ENCODE measurements around the gene GALNT11.
A peak's percentile ranks its signal among the peaks of the same experiment; 100 is the strongest.

The GALNT11 gene

GRCh38 chr7:152128741-152129461, 103.4 kb downstream of the GALNT11 start:
- H3K14ac ChIP-seq (ENCODE audit: low read length in 2 of 2) = no peak overlapping the region
- no peak overlapping the region for H4K8ac ChIP-seq (ENCODE audit: low read length)
- H2BK15ac ChIP-seq (ENCODE audit: low read depth, poor library complexity, severe bottlenecking) = no peak overlapping the region
- H3K27me3 ChIP-seq (ENCODE audit: control insufficient read depth in 1 of 2, insufficient read depth in 1 of 2, low read length in 2 of 2) = no peaks in the 10 kb centered on the region
- no peak overlapping the region for H2BK120ac ChIP-seq (ENCODE audit: low read depth, low read length)
- H2BK5ac ChIP-seq (ENCODE audit: low read depth, low read length, poor library complexity, severe bottlenecking) = no peak overlapping the region
- no peak overlapping the region for H2AFZ ChIP-seq (ENCODE audit: low read depth, low read length)
- H2AK5ac ChIP-seq (ENCODE audit: low read length, severe bottlenecking) = no peak overlapping the region
- peaks cover 63 to 97% of the 10 kb centered on the region in 2 experiments for H3K36me3 ChIP-seq (ENCODE audit: control insufficient read depth in 1 of 2, insufficient read depth in 2 of 2, low read depth in 1 of 2, low read length in 2 of 2)
- peaks cover 27% of the 10 kb centered on the region for H3K79me1 ChIP-seq (replicated peaks; ENCODE audit: low read length, poor library complexity, severe bottlenecking)
- DNase-seq = no peak
- no peak overlapping the region for H3K4me2 ChIP-seq (ENCODE audit: low read length, poor library complexity, severe bottlenecking)
- no peak overlapping the region for H4K91ac ChIP-seq (ENCODE audit: low read length)
- no peak overlapping the region for H3K27ac ChIP-seq (ENCODE audit: low read length, poor library complexity, severe bottlenecking)
- no peak overlapping the region for H3K23ac ChIP-seq (ENCODE audit: low read length in 2 of 2)
- no peak overlapping the region for H2BK12ac ChIP-seq (ENCODE audit: low read length in 2 of 2)
- no peak overlapping the region for H3K9ac ChIP-seq (ENCODE audit: low read length)
- no peak overlapping the region for H3K4ac ChIP-seq (ENCODE audit: low read depth in 1 of 2, low read length in 2 of 2)
- peaks cover 2% of the 10 kb centered on the region for H3K4me1 ChIP-seq (ENCODE audit: control insufficient read depth, insufficient read depth, low read depth, low read length)
- no peak overlapping the region for H3K18ac ChIP-seq (ENCODE audit: low read depth in 1 of 2, low read length in 2 of 2)
- WGBS = 98% methylated on average over 55 of the region's 60 CpGs
- H3K4me3 ChIP-seq (ENCODE audit: insufficient read depth in 1 of 2, low read depth in 1 of 2, low read length in 2 of 2) = no peak overlapping the region
- H3K9me3 ChIP-seq (ENCODE audit: control insufficient read depth, low read length) = peaks cover 18% of the 10 kb centered on the region

DNA sequence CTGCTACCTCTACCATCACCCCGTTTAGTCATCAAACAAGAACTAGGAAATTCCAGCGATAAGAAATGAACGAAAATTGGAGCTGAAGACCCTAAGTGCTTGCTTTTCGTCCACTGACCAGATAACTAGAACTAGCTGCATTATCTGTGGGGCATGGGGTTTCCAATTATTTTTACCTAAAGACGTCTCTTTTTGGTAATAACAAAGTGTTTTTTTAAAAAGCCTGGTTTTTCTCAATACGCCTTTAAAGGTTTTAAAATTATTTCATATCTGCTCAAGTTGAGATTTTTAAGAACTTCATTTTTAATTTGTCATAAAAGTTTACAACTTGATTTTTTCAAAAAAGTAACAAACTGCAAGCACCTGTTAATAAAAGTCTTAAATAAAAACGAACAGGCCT, 104.2 kb downstream of the GALNT11 start:
- Histone ChIP-seq H3K23ac (ENCODE audit: low read length in 2 of 2) (no peak overlapping the region), H4K8ac (ENCODE audit: low read length) (no peak overlapping the region), H3K79me1 (replicated peaks; ENCODE audit: low read length, poor library complexity, severe bottlenecking) (peaks cover 27% of the 10 kb centered on the region), H3K27me3 (ENCODE audit: control insufficient read depth in 1 of 2, insufficient read depth in 1 of 2, low read length in 2 of 2) (no peaks in the 10 kb centered on the region), H2BK120ac (ENCODE audit: low read depth, low read length) (no peak overlapping the region), H2BK12ac (ENCODE audit: low read length in 2 of 2) (no peak overlapping the region), H3K4ac (ENCODE audit: low read depth in 1 of 2, low read length in 2 of 2) (no peak overlapping the region), H2BK15ac (ENCODE audit: low read depth, poor library complexity, severe bottlenecking) (no peak overlapping the region), H4K91ac (ENCODE audit: low read length) (no peak overlapping the region), H2BK5ac (ENCODE audit: low read depth, low read length, poor library complexity, severe bottlenecking) (no peak overlapping the region), H2AFZ (ENCODE audit: low read depth, low read length) (no peak overlapping the region), H2AK5ac (ENCODE audit: low read length, severe bottlenecking) (no peak overlapping the region), H3K18ac (ENCODE audit: low read depth in 1 of 2, low read length in 2 of 2) (no peak overlapping the region), H3K14ac (ENCODE audit: low read length in 2 of 2) (no peak overlapping the region), H3K9ac (ENCODE audit: low read length) (no peak overlapping the region), H3K9me3 (ENCODE audit: control insufficient read depth, low read length) (peaks cover 10% of the 10 kb centered on the region), H3K4me1 (ENCODE audit: control insufficient read depth, insufficient read depth, low read depth, low read length) (peaks cover 2% of the 10 kb centered on the region), H3K36me3 (ENCODE audit: control insufficient read depth in 1 of 2, insufficient read depth in 2 of 2, low read depth in 1 of 2, low read length in 2 of 2) (peaks cover 62 to 96% of the 10 kb centered on the region in 2 experiments), H3K4me2 (ENCODE audit: low read length, poor library complexity, severe bottlenecking) (no peak overlapping the region), H3K27ac (ENCODE audit: low read length, poor library complexity, severe bottlenecking) (no peak overlapping the region), H3K4me3 (ENCODE audit: insufficient read depth in 1 of 2, low read depth in 1 of 2, low read length in 2 of 2) (no peak overlapping the region)
- no peak for DNase-seq
- 97% methylated on average over 5 of the region's 7 CpGs for WGBS

DNA sequence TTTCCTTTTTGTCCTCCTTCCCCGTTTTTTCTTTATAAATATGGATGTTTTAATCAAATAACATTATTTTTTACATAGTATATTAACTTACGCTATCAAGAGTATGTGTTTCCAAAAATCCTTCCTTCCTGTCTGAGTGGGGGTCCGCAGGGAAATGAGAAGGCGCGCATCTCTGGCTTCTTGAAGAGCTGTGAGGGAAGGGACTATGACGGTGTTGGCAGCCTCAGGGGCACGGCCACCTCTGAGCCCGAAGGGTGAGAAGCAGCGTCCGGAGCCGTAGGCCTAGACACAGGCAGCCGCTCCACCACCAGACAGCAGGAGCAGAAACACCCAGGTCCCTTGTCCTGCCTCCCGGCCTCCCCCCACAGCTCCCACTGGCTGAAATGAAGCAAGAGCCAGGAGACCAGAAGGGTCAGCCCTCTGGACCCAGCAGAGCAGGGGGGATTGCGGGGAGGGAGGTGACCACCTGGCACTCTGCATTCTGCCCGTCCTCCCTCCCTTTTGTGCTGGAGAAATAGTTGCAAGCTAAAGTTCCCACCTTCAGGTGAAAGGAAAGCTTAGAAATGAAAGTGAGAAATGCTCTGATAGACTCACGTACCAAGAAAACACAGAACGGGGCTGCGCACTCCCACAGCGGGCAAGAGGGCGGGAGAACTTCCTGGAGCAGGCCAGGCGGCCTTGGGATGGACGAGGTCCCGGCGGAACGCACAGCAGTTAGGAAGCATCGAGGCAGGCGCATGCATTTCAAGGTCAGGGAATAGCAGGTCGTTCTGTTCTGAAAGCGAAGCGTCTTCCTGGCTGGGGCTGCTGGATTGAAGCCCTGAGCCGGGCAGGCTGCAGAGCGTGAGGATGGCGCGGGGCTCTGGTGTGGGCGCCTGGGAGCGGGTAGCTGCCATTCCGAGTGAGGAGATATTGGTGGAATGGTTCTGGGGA, 105.5 kb downstream of the GALNT11 start:
- Histone ChIP-seq H3K9ac (ENCODE audit: low read length) (no peak overlapping the region), H2AK5ac (ENCODE audit: low read length, severe bottlenecking) (no peak overlapping the region), H4K8ac (ENCODE audit: low read length) (no peak overlapping the region), H3K4me1 (ENCODE audit: control insufficient read depth, insufficient read depth, low read depth, low read length) (peaks cover 2% of the 10 kb centered on the region), H3K4me2 (ENCODE audit: low read length, poor library complexity, severe bottlenecking) (no peak overlapping the region), H3K36me3 (ENCODE audit: control insufficient read depth in 1 of 2, insufficient read depth in 2 of 2, low read depth in 1 of 2, low read length in 2 of 2) (peaks cover 61 to 88% of the 10 kb centered on the region in 2 experiments), H3K27me3 (ENCODE audit: control insufficient read depth in 1 of 2, insufficient read depth in 1 of 2, low read length in 2 of 2) (no peaks in the 10 kb centered on the region), H2AFZ (ENCODE audit: low read depth, low read length) (no peak overlapping the region), H3K4me3 (ENCODE audit: insufficient read depth in 1 of 2, low read depth in 1 of 2, low read length in 2 of 2) (peak overlapping the region in 1 of 2 experiments; percentile 30), H2BK12ac (ENCODE audit: low read length in 2 of 2) (peak overlapping the region in 1 of 2 experiments; percentile 27), H2BK120ac (ENCODE audit: low read depth, low read length) (no peak overlapping the region), H3K79me1 (replicated peaks; ENCODE audit: low read length, poor library complexity, severe bottlenecking) (peaks cover 26% of the 10 kb centered on the region), H3K18ac (ENCODE audit: low read depth in 1 of 2, low read length in 2 of 2) (no peak overlapping the region), H4K91ac (ENCODE audit: low read length) (no peak overlapping the region), H3K23ac (ENCODE audit: low read length in 2 of 2) (no peak overlapping the region), H3K9me3 (ENCODE audit: control insufficient read depth, low read length) (no peaks in the 10 kb centered on the region), H3K14ac (ENCODE audit: low read length in 2 of 2) (no peak overlapping the region), H2BK15ac (ENCODE audit: low read depth, poor library complexity, severe bottlenecking) (no peak overlapping the region), H3K4ac (ENCODE audit: low read depth in 1 of 2, low read length in 2 of 2) (no peak overlapping the region), H3K27ac (ENCODE audit: low read length, poor library complexity, severe bottlenecking) (no peak overlapping the region), H2BK5ac (ENCODE audit: low read depth, low read length, poor library complexity, severe bottlenecking) (no peak overlapping the region)
- no peak for DNase-seq
- 97% methylated on average over 36 of the region's 37 CpGs for WGBS

DNA sequence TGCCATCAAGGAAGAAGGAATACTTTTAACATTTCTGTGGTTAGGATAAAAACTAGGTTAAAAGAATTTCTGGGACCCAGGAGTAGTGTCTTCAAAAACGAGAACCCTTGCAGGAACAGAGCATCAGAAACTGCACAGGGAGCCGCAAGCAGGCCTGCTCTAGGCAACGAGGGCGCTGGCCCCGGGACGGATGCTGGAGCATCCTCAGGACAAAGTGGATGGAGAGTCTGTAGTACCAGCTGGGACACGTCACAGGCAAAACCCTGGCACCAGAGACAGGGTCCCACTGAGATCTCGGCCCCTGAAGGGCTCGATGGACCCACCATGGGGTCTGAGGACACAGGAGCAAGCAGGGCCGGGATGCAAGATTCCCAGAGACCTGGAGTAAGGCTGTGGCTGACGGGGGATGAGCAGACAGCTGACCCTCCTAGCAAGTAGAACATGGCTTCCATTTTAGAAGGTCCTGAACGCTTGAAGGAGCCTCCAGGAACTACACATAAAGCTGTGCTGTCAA, 106.6 kb downstream of the GALNT11 start:
- Histone ChIP-seq H4K91ac (ENCODE audit: low read length) (no peak overlapping the region), H3K27me3 (ENCODE audit: control insufficient read depth in 1 of 2, insufficient read depth in 1 of 2, low read length in 2 of 2) (no peaks in the 10 kb centered on the region), H2BK5ac (ENCODE audit: low read depth, low read length, poor library complexity, severe bottlenecking) (no peak overlapping the region)

More for the DNA sequence above, 106.6 kb downstream of the GALNT11 start:
- Histone ChIP-seq H3K4me3 (ENCODE audit: insufficient read depth in 1 of 2, low read depth in 1 of 2, low read length in 2 of 2) (no peak overlapping the region), H4K8ac (ENCODE audit: low read length) (no peak overlapping the region), H3K4me2 (ENCODE audit: low read length, poor library complexity, severe bottlenecking) (no peak overlapping the region), H3K9me3 (ENCODE audit: control insufficient read depth, low read length) (no peaks in the 10 kb centered on the region), H3K79me1 (replicated peaks; ENCODE audit: low read length, poor library complexity, severe bottlenecking) (peaks cover 18% of the 10 kb centered on the region), H2AK5ac (ENCODE audit: low read length, severe bottlenecking) (no peak overlapping the region), H3K14ac (ENCODE audit: low read length in 2 of 2) (no peak overlapping the region), H3K27ac (ENCODE audit: low read length, poor library complexity, severe bottlenecking) (no peak overlapping the region), H3K18ac (ENCODE audit: low read depth in 1 of 2, low read length in 2 of 2) (no peak overlapping the region), H3K4ac (ENCODE audit: low read depth in 1 of 2, low read length in 2 of 2) (no peak overlapping the region), H3K9ac (ENCODE audit: low read length) (no peak overlapping the region), H2BK15ac (ENCODE audit: low read depth, poor library complexity, severe bottlenecking) (no peak overlapping the region), H2BK12ac (ENCODE audit: low read length in 2 of 2) (no peak overlapping the region), H2AFZ (ENCODE audit: low read depth, low read length) (no peak overlapping the region), H3K36me3 (ENCODE audit: control insufficient read depth in 1 of 2, insufficient read depth in 2 of 2, low read depth in 1 of 2, low read length in 2 of 2) (peaks cover 54 to 81% of the 10 kb centered on the region in 2 experiments), H2BK120ac (ENCODE audit: low read depth, low read length) (no peak overlapping the region), H3K4me1 (ENCODE audit: control insufficient read depth, insufficient read depth, low read depth, low read length) (peaks cover 2% of the 10 kb centered on the region), H3K23ac (ENCODE audit: low read length in 2 of 2) (no peak overlapping the region)
- DNase-seq = no peak
- 97% methylated on average over 12 of the region's 12 CpGs for WGBS
